GM19324 (cell line): Measurements from ENCODE around the gene NDUFS3.

ENCODE experiments used
- ATAC-seq: cut with Tn5 transposase; IDR thresholded peaks from one replicate; pipeline ENCODE4 v1.9.1; 2021; ENCODE audit warnings: mild to moderate bottlenecking, moderate library complexity; ENCODE audit not compliant: unreplicated experiment, low FRiP score

The NDUFS3 gene

DNA sequence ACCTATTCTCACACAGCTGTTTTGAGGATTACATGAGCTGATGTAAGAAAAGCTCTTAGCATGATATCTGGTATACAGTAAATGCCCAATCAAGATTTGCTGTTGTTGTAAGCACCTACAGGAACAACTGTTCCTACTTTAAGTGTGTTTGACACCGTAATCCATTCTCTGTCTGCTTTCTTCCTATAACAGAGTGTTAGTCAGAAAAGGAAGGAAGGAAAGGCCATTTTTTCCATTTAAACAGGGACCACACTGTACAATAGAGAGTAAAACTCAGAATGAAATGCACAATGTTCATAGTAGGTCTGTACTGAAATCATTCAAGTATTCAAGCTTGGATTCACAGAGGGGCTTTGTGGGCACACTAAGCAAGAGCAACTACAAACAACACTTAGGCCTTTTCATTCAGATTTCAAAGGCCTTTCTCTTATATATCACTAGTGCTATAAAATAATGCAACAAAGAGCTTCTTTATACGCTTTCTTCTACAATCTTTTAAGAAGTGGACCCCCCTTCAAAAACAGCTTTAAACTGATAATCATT lies 42.0 kb downstream of the NDUFS3 start:
- no peak for ATAC-seq

DNA sequence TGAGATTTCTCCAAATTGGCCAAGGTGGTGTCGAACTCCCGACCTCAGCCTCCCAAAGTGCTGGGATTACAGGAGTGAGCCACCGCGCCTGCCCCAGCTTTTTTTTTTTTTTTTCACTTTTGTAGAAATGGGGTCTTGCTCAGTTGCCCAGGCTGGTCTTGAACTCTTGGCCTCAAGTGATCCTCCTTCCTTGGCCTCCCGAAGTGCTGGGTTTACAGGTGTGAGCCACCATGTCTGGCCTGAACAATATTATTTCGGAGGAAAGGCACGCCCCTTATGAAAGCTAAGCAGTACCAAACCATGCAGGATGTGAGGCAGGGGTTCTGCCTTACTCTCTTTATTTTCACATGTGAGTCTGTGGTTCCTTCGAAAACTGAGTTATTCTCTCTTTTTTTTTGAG lies 47.4 kb downstream of the NDUFS3 start:
- no peak for ATAC-seq

DNA sequence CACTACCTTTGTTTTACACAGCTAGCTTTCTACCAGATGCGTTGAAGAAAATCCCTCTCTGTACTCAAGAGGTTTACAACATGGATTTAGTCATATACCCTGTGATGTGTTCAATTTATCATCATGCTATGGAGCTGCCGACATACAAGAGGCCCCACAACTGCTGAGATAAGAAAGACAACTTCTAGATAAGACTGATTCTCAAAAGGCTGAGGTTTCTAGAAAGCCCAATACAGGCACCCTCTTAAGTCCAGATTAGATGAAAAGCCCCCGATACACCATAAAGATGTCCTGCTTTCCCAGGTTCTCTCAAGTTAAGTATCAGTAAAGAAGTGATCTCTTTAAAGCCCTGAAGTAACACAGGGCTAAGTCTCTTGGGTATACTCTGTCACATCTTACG lies 49.2 kb downstream of the NDUFS3 start:
- ATAC-seq: no peak

DNA sequence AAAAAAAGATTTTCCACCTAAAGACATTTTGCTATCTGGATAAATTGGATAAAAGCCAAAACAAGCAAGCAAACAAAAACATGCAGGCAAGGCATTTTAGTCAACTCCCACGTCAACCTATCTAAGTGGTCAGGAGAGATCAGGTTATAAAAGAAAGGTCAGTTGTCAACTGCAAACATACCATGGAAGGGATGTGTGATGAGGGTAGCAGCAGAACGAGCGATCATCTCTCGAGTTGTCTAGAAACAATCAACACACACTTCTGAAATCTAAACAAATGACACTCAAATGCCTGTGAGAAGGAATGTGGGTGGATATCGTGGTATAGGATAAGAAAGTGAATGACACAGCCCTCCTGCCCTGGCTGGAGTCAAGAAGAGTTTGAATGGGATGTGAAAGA lies 52.6 kb downstream of the NDUFS3 start:
- ATAC-seq: no peak
